ENCODE results near the gene TTC39B.
"Not testable (repeated sequence)": the region's sequence is repeated elsewhere in the genome, so short reads cannot be mapped to it uniquely, and the experiment has no call there.

The TTC39B gene

DNA sequence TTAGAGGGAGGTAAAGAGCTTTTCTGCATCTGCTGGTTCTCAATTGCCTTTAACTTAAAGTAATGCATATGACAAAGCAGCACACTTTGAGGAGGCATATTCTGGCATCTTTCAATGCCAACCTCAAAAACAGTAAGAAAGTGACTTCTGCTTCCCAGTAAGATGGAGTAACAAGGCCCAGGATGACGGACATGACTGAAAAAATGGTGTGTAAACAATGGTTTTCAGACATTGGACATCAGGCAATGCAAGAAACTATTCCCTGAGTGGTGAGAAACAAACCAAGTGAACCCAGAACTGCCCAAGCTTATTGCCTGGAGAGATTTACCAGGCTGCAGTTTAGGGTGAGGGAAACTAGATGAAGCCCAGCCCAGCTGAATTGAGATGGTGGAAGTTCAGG, 39.8 kb upstream of the TTC39B start:
- DNase-seq (ENCODE audit: low read depth), result no peak
- H3K4me3 ChIP-seq (ENCODE audit: low read length), result no peak overlapping the region
- TF ChIP-seq, protein P1, sequence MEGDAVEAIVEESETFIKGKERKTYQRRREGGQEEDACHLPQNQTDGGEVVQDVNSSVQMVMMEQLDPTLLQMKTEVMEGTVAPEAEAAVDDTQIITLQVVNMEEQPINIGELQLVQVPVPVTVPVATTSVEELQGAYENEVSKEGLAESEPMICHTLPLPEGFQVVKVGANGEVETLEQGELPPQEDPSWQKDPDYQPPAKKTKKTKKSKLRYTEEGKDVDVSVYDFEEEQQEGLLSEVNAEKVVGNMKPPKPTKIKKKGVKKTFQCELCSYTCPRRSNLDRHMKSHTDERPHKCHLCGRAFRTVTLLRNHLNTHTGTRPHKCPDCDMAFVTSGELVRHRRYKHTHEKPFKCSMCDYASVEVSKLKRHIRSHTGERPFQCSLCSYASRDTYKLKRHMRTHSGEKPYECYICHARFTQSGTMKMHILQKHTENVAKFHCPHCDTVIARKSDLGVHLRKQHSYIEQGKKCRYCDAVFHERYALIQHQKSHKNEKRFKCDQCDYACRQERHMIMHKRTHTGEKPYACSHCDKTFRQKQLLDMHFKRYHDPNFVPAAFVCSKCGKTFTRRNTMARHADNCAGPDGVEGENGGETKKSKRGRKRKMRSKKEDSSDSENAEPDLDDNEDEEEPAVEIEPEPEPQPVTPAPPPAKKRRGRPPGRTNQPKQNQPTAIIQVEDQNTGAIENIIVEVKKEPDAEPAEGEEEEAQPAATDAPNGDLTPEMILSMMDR (conservative IDR thresholded peaks at IDR 0.05; ENCODE audit: low read depth, low read length), result no peak

DNA sequence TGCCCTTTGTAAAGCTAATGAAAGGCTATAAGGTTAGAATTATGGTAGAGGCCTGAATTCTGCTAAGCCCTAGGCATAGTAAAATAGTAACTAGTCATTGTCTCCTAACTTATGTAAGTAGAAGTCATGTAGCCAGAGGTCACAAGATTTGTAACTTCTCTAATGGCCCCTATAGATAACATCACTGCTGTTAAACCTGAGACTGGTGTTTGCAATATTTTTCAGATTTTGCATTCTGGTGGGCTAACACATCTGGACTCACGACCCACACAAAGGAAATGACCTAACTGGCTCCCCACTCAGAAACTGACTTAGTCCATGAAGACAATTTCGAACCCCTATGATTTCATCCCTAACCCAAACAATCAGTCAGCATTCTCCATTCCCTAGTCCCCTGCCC, 37.2 kb upstream of the TTC39B start:
- TF ChIP-seq, protein P1 (conservative IDR thresholded peaks at IDR 0.05; ENCODE audit: low read depth, low read length), result no peak
- no peak for DNase-seq (ENCODE audit: low read depth)
- no peak overlapping the region for H3K4me3 ChIP-seq (ENCODE audit: low read length)

DNA sequence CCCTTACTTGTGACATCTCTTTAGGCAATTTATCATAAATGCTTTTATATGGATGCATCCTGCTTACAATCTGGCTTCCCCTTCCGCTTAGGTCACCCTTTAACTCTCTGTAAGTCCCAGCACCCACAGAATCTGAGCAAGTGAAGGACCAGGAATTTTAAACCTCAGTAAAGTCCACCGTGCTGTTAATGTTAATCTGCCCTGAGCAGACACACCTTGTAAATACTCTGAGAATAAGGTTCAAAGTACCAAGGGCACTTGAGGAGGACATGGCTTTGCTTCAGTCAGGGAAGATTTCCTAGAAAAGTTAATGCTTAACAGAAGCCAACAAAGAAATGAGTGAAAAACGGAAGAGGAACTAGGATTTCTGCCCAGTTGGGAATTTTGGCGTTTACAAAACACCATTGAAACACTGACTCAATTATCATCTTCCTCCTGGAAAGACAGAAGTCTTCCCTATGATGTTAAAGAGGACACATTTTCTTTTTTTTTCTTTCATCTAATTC, 26.4 kb upstream of the TTC39B start:
- H3K4me3 ChIP-seq (ENCODE audit: low read length), result no peak overlapping the region
- TF ChIP-seq, protein P1 (conservative IDR thresholded peaks at IDR 0.05; ENCODE audit: low read depth, low read length), result no peak
- no peak for DNase-seq (ENCODE audit: low read depth)

DNA sequence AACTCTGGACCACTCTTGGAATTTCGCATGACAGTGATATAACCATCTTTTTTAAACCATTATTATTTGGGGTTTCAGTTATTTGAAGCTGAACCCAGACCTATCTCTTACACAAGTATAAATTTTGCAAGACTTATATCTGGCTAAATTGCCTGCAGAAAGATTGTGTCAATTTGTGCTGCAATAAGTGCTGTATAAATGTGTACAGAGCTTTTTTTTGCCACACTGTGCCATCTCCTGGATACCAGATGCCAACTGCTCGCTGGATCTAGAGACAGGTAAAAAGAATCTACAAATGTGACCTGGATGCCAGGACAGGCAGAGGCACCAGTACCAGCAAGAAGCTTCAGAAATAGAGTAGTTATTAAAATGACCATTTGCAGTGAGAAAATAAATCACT, 25.9 kb upstream of the TTC39B start:
- no peak for DNase-seq (ENCODE audit: low read depth)
- no peak overlapping the region for H3K4me3 ChIP-seq (ENCODE audit: low read length)
- TF ChIP-seq, protein P1 (conservative IDR thresholded peaks at IDR 0.05; ENCODE audit: low read depth, low read length), result no peak

DNA sequence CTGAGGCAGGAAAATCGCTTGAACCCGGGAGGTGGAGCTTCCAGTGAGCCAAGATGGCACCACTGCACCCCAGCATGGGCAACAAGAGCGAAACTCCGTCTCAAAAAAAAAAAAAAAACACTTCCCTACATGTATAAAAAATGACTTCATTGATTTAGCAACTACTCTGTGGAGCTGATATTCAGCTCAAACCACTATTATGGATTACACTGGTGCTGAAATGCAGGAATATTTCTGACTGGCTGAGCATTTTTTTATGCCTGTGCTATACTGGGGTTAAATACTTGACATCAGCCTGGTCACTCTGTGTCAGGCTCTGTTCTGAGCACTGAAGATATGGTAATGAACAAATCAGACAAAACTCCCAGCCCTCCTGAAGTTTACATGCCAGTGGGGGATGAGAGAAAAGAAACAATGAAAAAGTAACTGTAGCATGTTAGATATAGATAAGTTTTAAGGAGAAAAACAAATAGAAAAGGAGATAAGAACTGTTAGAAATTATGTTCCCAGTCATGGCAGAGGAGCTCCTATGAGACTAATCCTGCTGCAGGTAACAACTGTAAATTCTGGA, 22.6 kb upstream of the TTC39B start:
- DNase-seq (ENCODE audit: low read depth), result no peak
- TF ChIP-seq, protein P1 (conservative IDR thresholded peaks at IDR 0.05; ENCODE audit: low read depth, low read length), result no peak
- H3K4me3 ChIP-seq (ENCODE audit: low read length), result no peak overlapping the region

DNA sequence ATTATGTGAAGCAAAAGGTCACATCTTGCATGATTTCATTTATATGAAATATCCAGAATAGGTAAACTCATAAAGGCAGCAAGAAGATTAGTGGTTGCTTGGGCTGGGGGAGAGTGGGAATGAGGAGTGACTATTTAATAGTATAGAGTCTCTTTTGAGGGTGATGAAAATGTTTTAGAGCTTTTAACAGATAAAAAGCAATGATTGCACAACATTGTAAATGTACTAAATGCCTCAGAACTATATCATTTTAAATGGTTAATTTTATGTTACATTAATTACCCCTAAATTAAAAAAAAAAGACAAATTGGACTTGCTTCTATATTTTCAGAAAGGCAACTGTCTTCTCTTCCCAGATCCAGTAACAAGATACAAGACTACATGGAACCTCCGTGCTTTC, 21.9 kb upstream of the TTC39B start:
- no peak overlapping the region for H3K4me3 ChIP-seq (ENCODE audit: low read length)
- no peak for DNase-seq (ENCODE audit: low read depth)
- TF ChIP-seq, protein P1 (conservative IDR thresholded peaks at IDR 0.05; ENCODE audit: low read depth, low read length), result no peak

DNA sequence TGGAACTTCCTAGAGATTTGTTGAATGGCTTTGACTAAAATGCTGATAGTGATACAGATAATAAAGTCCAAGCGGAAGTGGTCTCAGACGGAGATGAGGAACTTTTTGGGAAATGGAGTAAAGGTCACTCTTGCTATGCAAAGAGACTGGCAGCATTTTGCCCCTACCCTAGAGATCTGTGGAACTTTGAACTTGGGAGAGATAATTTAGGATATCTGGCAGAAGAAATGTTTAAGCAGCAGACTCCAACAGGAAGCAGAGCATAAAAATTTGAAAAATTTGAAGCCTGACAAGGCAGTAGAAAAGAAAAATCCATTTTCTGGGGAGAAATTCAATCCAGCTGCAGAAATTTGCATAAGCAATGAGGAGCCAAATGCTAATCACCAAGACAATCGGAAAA, 15.7 kb upstream of the TTC39B start:
- not testable (repeated sequence) for H3K4me3 ChIP-seq (ENCODE audit: low read length); DNase-seq (ENCODE audit: low read depth)

DNA sequence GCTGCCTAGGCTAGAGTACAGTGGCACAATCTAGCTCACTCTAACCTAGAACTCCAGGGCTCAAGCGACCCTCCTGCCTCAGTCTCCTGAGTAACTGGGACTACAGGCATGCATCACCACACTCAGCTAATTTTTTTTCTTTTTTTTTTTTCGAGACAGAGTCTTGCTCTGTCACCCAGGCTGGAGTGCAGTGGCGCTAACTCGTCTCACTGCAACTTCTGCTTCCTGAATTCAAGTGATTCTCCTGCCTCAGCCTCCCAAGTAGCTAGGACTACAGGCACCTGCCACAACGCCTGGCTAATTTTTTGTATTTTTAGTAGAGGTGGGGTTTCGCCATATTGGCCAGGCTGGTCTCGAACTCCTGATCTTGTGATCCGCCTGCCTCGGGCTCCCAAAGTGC, 12.6 kb upstream of the TTC39B start:
- not testable (repeated sequence) for DNase-seq (ENCODE audit: low read depth)

More for the DNA sequence above, 12.6 kb upstream of the TTC39B start:
- not testable (repeated sequence) for H3K4me3 ChIP-seq (ENCODE audit: low read length)
